ENCODE results near the gene SGMS1. TPM values are rescaled to one million over a fixed set of nuclear protein-coding genes. Genes with fewer than 3 reads are reported as not detected.

Gene SGMS1
- total RNA-seq, 1 donor from 2014 or later = 93.8 TPM

- H3K27ac ChIP-seq = no peak overlapping the region
- intact Hi-C loops (cut with DNase I) = no loop called here
- no peak overlapping the region for H3K4me3 ChIP-seq
- no peaks in the 10 kb centered on the region for H3K27me3 ChIP-seq
- DNase-seq (ENCODE audit: extremely low spot score in 2 of 2) = no peak
- no peaks in the 10 kb centered on the region for H3K36me3 ChIP-seq
- TF ChIP-seq, protein P1, sequence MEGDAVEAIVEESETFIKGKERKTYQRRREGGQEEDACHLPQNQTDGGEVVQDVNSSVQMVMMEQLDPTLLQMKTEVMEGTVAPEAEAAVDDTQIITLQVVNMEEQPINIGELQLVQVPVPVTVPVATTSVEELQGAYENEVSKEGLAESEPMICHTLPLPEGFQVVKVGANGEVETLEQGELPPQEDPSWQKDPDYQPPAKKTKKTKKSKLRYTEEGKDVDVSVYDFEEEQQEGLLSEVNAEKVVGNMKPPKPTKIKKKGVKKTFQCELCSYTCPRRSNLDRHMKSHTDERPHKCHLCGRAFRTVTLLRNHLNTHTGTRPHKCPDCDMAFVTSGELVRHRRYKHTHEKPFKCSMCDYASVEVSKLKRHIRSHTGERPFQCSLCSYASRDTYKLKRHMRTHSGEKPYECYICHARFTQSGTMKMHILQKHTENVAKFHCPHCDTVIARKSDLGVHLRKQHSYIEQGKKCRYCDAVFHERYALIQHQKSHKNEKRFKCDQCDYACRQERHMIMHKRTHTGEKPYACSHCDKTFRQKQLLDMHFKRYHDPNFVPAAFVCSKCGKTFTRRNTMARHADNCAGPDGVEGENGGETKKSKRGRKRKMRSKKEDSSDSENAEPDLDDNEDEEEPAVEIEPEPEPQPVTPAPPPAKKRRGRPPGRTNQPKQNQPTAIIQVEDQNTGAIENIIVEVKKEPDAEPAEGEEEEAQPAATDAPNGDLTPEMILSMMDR (IDR thresholded peaks at IDR 0.05) = no peak
- TF ChIP-seq POLR2A (IDR thresholded peaks at IDR 0.05) = no peak
- no peaks in the 10 kb centered on the region for H3K9me3 ChIP-seq
- no peaks in the 10 kb centered on the region for H3K4me1 ChIP-seq
These were observed 34.4 kb upstream of the SGMS1 start for GRCh38 chr10:50658165-50658564.

GRCh38 chr10:50653758-50654157, 30.0 kb upstream of the SGMS1 start:
- no peak overlapping the region for H3K4me3 ChIP-seq
- no peaks in the 10 kb centered on the region for H3K27me3 ChIP-seq
- intact Hi-C loops (cut with DNase I) = no loop called here
- no peak overlapping the region for H3K27ac ChIP-seq
- H3K36me3 ChIP-seq = no peaks in the 10 kb centered on the region
- H3K4me1 ChIP-seq = no peaks in the 10 kb centered on the region
- DNase-seq (ENCODE audit: extremely low spot score in 2 of 2) = no peak
- H3K9me3 ChIP-seq = no peaks in the 10 kb centered on the region
- TF ChIP-seq, protein P1 (IDR thresholded peaks at IDR 0.05) = no peak
- TF ChIP-seq POLR2AphosphoS5 (IDR thresholded peaks at IDR 0.05; ENCODE audit: insufficient read depth in 1 of 2, low read depth in 1 of 2) = no peak
- TF ChIP-seq POLR2A (IDR thresholded peaks at IDR 0.05) = no peak

GRCh38 chr10:50653142-50653541, 29.4 kb upstream of the SGMS1 start:
- H3K9me3 ChIP-seq = no peaks in the 10 kb centered on the region
- no peaks in the 10 kb centered on the region for H3K4me1 ChIP-seq
- no peaks in the 10 kb centered on the region for H3K36me3 ChIP-seq
- H3K4me3 ChIP-seq = no peak overlapping the region
- TF ChIP-seq, protein P1 (IDR thresholded peaks at IDR 0.05) = peak in 2 of 3 experiments; percentile 36 to 38
- TF ChIP-seq POLR2A (IDR thresholded peaks at IDR 0.05) = no peak
- H3K27ac ChIP-seq = no peak overlapping the region
- no peaks in the 10 kb centered on the region for H3K27me3 ChIP-seq
- intact Hi-C loops (cut with DNase I) = no loop called here
- DNase-seq (ENCODE audit: extremely low spot score in 2 of 2) = no peak

GRCh38 chr10:50651808-50652207, 28.1 kb upstream of the SGMS1 start:
- Histone ChIP-seq H3K4me1 (no peaks in the 10 kb centered on the region), H3K36me3 (no peaks in the 10 kb centered on the region), H3K9me3 (no peaks in the 10 kb centered on the region), H3K27me3 (no peaks in the 10 kb centered on the region), H3K27ac (no peak overlapping the region), H3K4me3 (no peak overlapping the region)
- TF ChIP-seq POLR2AphosphoS5 (IDR thresholded peaks at IDR 0.05; ENCODE audit: insufficient read depth in 1 of 2, low read depth in 1 of 2) = no peak
- no peak for DNase-seq (ENCODE audit: extremely low spot score in 2 of 2)
- intact Hi-C loops (cut with DNase I) = no loop called here

- Histone ChIP-seq H3K27me3 (no peaks in the 10 kb centered on the region), H3K9me3 (no peaks in the 10 kb centered on the region), H3K4me3 (no peak overlapping the region), H3K27ac (no peak overlapping the region), H3K36me3 (no peaks in the 10 kb centered on the region), H3K4me1 (no peaks in the 10 kb centered on the region)
- TF ChIP-seq, protein P1 (IDR thresholded peaks at IDR 0.05) = no peak
- TF ChIP-seq POLR2A (IDR thresholded peaks at IDR 0.05) = no peak
- TF ChIP-seq POLR2AphosphoS5 (IDR thresholded peaks at IDR 0.05; ENCODE audit: insufficient read depth in 1 of 2, low read depth in 1 of 2) = no peak
- DNase-seq (ENCODE audit: extremely low spot score in 2 of 2) = no peak
- intact Hi-C loops (cut with DNase I) = no loop called here
These were observed 26.7 kb upstream of the SGMS1 start for GRCh38 chr10:50650481-50650880.

DNA sequence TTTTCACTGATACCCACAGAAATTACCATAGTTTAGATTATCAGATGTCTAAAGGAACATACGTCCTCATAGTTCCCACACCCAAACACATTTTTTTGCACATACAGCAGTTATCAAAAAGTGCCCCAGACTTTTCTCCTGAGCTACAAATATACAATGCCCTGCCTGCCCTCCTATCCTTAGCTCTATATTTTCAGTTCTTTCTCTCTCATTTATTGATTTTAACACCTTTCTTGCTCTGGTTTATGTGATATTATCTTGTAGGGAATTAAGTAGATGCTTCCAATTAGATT, 25.1 kb upstream of the SGMS1 start:
- Histone ChIP-seq H3K27me3 (no peaks in the 10 kb centered on the region), H3K4me3 (no peak overlapping the region), H3K9me3 (no peaks in the 10 kb centered on the region), H3K36me3 (no peaks in the 10 kb centered on the region), H3K4me1 (no peaks in the 10 kb centered on the region), H3K27ac (no peak overlapping the region)
- DNase-seq (ENCODE audit: extremely low spot score in 2 of 2) = no peak
- TF ChIP-seq POLR2AphosphoS5 (IDR thresholded peaks at IDR 0.05; ENCODE audit: insufficient read depth in 1 of 2, low read depth in 1 of 2) (no peak), POLR2A (IDR thresholded peaks at IDR 0.05) (no peak)
- TF ChIP-seq, protein P1 (IDR thresholded peaks at IDR 0.05) = no peak
- intact Hi-C loops (cut with DNase I) = no loop called here

All from vagina (tissue), 2 donors.